K562 (cell line): ENCODE measurements around the gene GSS. TPM values are rescaled to one million over a fixed set of nuclear protein-coding genes. Genes with fewer than 3 reads are reported as not detected.

Experiments used
- ATAC-seq: fragments of 200-7000 bp; cut with Tn5 transposase; 3 replicates; pipeline ENCODE4 v1.9.1; 2020; ENCODE audit warnings: moderate library complexity
- BruUV-seq: library from RNA; stranded (reverse); fragments of 400-500 nt; replicated peaks from 2 replicates; lab custom pipeline; 2021; lab: Mats Ljungman, UMichigan
- CTCF ChIA-PET: fragments of 300-600 bp; formaldehyde crosslinking; extraction: SDS; loops from one replicate; lab custom pipeline; 2021; ENCODE audit warnings: low intra/inter-chr PET ratio; lab: Yijun Ruan, JAX
- POLR2A ChIA-PET: fragments of 300-600, 350-650 bp; sonication (Branson Sonifier 250); formaldehyde crosslinking; extraction: SDS; loops from one replicate; lab custom pipeline; 2021; ENCODE audit warnings: antibody characterized with exemption, inconsistent platforms; lab: Yijun Ruan, JAX
- DNase-seq, 4 experiments: peaks; one replicate each; pipeline versions ENCODE4 v3.0.0 to v3.0.0-alpha.2; 2011 to 2018; ENCODE audit warnings: low spot score in 3 of 4, mixed read lengths in 3 of 4; ENCODE audit errors: extremely low read depth in 1 of 4
- FAIRE-seq: peaks from 2 replicates; lab custom pipeline; 2011; peaks lifted over from hg19 to GRCh38; lab: Jason Lieb, UNC
- H2AFZ ChIP-seq: 2 replicates; pipeline ENCODE4 v1.6.0; 2011; ENCODE audit warnings: low read depth, low read length, control low read depth, inconsistent platforms
- H3K27ac ChIP-seq: fragments of 200-600 bp; 3 replicates; pipeline ENCODE4 v1.8.0; 2011; ENCODE audit warnings: low read depth, mild to moderate bottlenecking, control low read depth, inconsistent platforms, low read length, moderate library complexity, mixed read lengths; ENCODE audit errors: extremely low read depth
- H3K27me3 ChIP-seq, 2 experiments: fragments of 300-600 bp in 1 of 2; 2 replicates in 1 of 2; 3 replicates in 1 of 2; pipeline versions ENCODE4 v1.6.0 to v1.8.0; 2011; ENCODE audit warnings: inconsistent platforms in 2 of 2, low read length in 2 of 2, mild to moderate bottlenecking in 1 of 2, mixed read lengths in 1 of 2, moderate library complexity in 1 of 2; ENCODE audit not compliant: control insufficient read depth in 2 of 2, insufficient read depth in 2 of 2
- H3K36me3 ChIP-seq: fragments of 300-600 bp; 3 replicates; pipeline ENCODE4 v1.8.0; 2011; ENCODE audit warnings: mild to moderate bottlenecking, low read length, inconsistent platforms; ENCODE audit not compliant: control insufficient read depth, insufficient read depth
- H3K4me1 ChIP-seq, 2 experiments: fragments of 200-600 bp in 1 of 2; replicated peaks in 1 of 2; 2 replicates in 1 of 2; 3 replicates in 1 of 2; pipeline versions ENCODE4 v1.5.1 to v1.8.0; 2011; ENCODE audit warnings: inconsistent platforms in 2 of 2, low read length in 2 of 2, mild to moderate bottlenecking in 1 of 2, mixed read lengths in 1 of 2, moderate library complexity in 1 of 2; ENCODE audit not compliant: control insufficient read depth in 2 of 2, insufficient read depth in 2 of 2
- H3K4me2 ChIP-seq: 2 replicates; pipeline ENCODE4 v1.6.1; 2011; ENCODE audit warnings: low read length, control low read depth, inconsistent platforms, mixed read lengths; ENCODE audit not compliant: insufficient read depth
- H3K4me3 ChIP-seq: fragments of 200-600 bp; sonication (generic), shearing (Covaris generic); 2 replicates; pipeline ENCODE4 v1.5.1; 2016; ENCODE audit warnings: control low read depth, inconsistent platforms
- H3K79me2 ChIP-seq: fragments of 200-600 bp; 3 replicates; pipeline ENCODE4 v1.8.0; 2011; ENCODE audit warnings: low read length, inconsistent platforms; ENCODE audit not compliant: control insufficient read depth, insufficient read depth
- H3K9ac ChIP-seq, 2 experiments: 2 replicates each; pipeline versions ENCODE4 v1.6.0 to v1.6.1; 2011; ENCODE audit warnings: low read depth in 2 of 2, low read length in 2 of 2, control low read depth in 1 of 2, inconsistent platforms in 1 of 2, mild to moderate bottlenecking in 1 of 2, mixed read lengths in 1 of 2; ENCODE audit not compliant: insufficient read depth in 1 of 2
- H3K9me1 ChIP-seq: one replicate; pipeline ENCODE4 v1.6.0; 2011; ENCODE audit warnings: inconsistent platforms, mild to moderate bottlenecking, low read length, moderate library complexity; ENCODE audit not compliant: control insufficient read depth, insufficient read depth
- H3K9me3 ChIP-seq: replicated peaks from 2 replicates; pipeline ENCODE4 v1.5.1; 2011; ENCODE audit warnings: low read depth, low read length, inconsistent platforms; ENCODE audit not compliant: control insufficient read depth, insufficient read depth
- H4K20me1 ChIP-seq: replicated peaks from 2 replicates; pipeline ENCODE4 v1.6.1; 2011; ENCODE audit warnings: low read length, inconsistent platforms, mixed read lengths; ENCODE audit not compliant: control insufficient read depth, insufficient read depth
- E2F6 ChIP-seq, 2 experiments: IDR thresholded peaks; 2 replicates each; pipeline ENCODE4 v1.6.1; 2011; ENCODE audit warnings: borderline replicate concordance in 1 of 2, control low read depth in 1 of 2, low read depth in 1 of 2, low read length in 1 of 2, mild to moderate bottlenecking in 1 of 2, mixed read lengths in 1 of 2, moderate library complexity in 1 of 2; ENCODE audit not compliant: insufficient read depth in 1 of 2, insufficient read length in 1 of 2, poor library complexity in 1 of 2, severe bottlenecking in 1 of 2; ENCODE audit errors: extremely low read depth in 1 of 2
- FOXM1 ChIP-seq, 2 experiments: fragments of 450-650 bp in 1 of 2; sonication (generic) in 1 of 2; formaldehyde crosslinking in 1 of 2; IDR thresholded peaks; 2 replicates each; pipeline versions ENCODE4 v1.6.1 to v1.9.0; 2017 to 2022; ENCODE audit warnings: low read depth in 2 of 2, mild to moderate bottlenecking in 2 of 2, missing genetic modification reagents in 1 of 2, moderate library complexity in 1 of 2
- ID3 ChIP-seq, 2 experiments: fragments of 250-450 bp in 1 of 2; fragments of 450-650 bp in 1 of 2; sonication (Bioruptor Pico) in 1 of 2; IDR thresholded peaks; 2 replicates each; pipeline versions ENCODE4 v1.6.1 to v1.8.0; 2016 to 2021; ENCODE audit warnings: mild to moderate bottlenecking in 2 of 2, moderate library complexity in 2 of 2, missing compliant biosample characterization in 1 of 2, missing genetic modification characterization in 1 of 2
- SMARCA5 ChIP-seq: fragments of 450-650 bp; IDR thresholded peaks from 2 replicates; pipeline ENCODE4 v1.6.1; 2016
- ZBTB34 ChIP-seq: fragments of 250-450 bp; sonication (Bioruptor Pico); IDR thresholded peaks from 2 replicates; pipeline ENCODE4 v1.8.0; 2021; ENCODE audit warnings: mild to moderate bottlenecking, moderate library complexity
- ZNF395 ChIP-seq: fragments of 200-800 bp; sonication (Bioruptor generic); IDR thresholded peaks from 2 replicates; pipeline ENCODE4 v1.6.1; 2017; ENCODE audit warnings: missing genetic modification characterization, missing compliant biosample characterization
- WGBS: fragments of 100-300 bp; shearing (Covaris generic); methylation state at CpG from one replicate; pipeline ENCODE4 v1.1.6; 2016; ENCODE audit warnings: low coverage, mixed read lengths; ENCODE audit not compliant: insufficient coverage; ENCODE audit errors: missing lambda C conversion rate; 5-methylcytosine and 5-hydroxymethylcytosine counted together
- in situ Hi-C: fragments of 300-500 bp; cut with MboI; formaldehyde crosslinking; loops from 4 replicates; pipeline ENCODE4 v1.15.0; 2018; ENCODE audit warnings: inconsistent platforms, mixed read lengths
- intact Hi-C: fragments of 100-400 bp; cut with micrococcal nuclease; formaldehyde crosslinking; loops from 2 replicates; pipeline ENCODE4 v1.14.2; 2022
- polyA plus RNA-seq, 8 experiments: library from polyadenylated mRNA; depleted of rRNA in 4 of 8; stranded (reverse) in 5 of 8; unstranded in 3 of 8; fragments of >200 nt; fragmentation: Nextera tagmentation in 2 of 8; fragmentation: Illumina TruSeq in 1 of 8; extraction: Ambion mirVana in 2 of 8; extraction: Trizol in 1 of 8; gene quantifications; 2 replicates each; pipeline versions ENCODE4 v1.2.1 to v1.2.3, GENCODE V29; 2011 to 2014; ENCODE audit warnings: inconsistent platforms in 1 of 8, missing spikeins in 1 of 8
- total RNA-seq, 7 experiments: library from RNA; depleted of rRNA in 6 of 7; stranded (reverse); fragments of >200 nt in 6 of 7; fragmentation: Illumina TruSeq in 2 of 7; extraction: Trizol in 2 of 7; gene quantifications; 2 replicates each; pipeline versions ENCODE4 v1.2.1 to v1.2.3, GENCODE V29; 2011 to 2021; ENCODE audit warnings: low replicate concordance in 1 of 7

The GSS gene
- total and polyA plus RNA-seq, 9 of the 15 experiments (the other 6 are each of a cell fraction or from before 2014, with no cell fraction given), result 18.4 to 165 (median 89.4) TPM

- Histone ChIP-seq H3K9ac (no peak overlapping the region), H2AFZ (no peak overlapping the region), H4K20me1 (no peaks in the 10 kb centered on the region), H3K4me1 (no peaks in the 10 kb centered on the region; a peak in 1 of 5 replicates), H3K4me2 (no peak overlapping the region), H3K27me3 (no peaks in the 10 kb centered on the region), H3K9me1 (peaks cover 4% of the 10 kb centered on the region), H3K79me2 (no peaks in the 10 kb centered on the region), H3K4me3 (no peak overlapping the region), H3K27ac (no peak overlapping the region), H3K9me3 (peaks cover 2% of the 10 kb centered on the region; the same call in 1 of the 2 replicates), H3K36me3 (peaks cover 95% of the 10 kb centered on the region)
- no peak for ATAC-seq
- no TSS peak for BruUV-seq
- no peak for FAIRE-seq
- POLR2A ChIA-PET, result interaction anchor here (0.5 to 3.0 kb wide), 6 partner anchors 9 to 172 kb away, joined by 3 to 19 read pairs (median 4); partner anchors contain the start of genes GSS and MYH7B
- CTCF ChIA-PET, result no interaction called here
- no peak for DNase-seq
- intact Hi-C loops (no loop called here), in situ Hi-C loops (no loop called here)
- TF ChIP-seq SMARCA5 (no peak), FOXM1 (IDR thresholded peaks at IDR 0.05; ENCODE audit: low read depth) (no peak), FOXM1 (CRISPR knock-in tag; IDR thresholded peaks at IDR 0.05; ENCODE audit: low read depth) (no peak), ID3 (CRISPR knock-in tag; IDR thresholded peaks at IDR 0.05) (no peak), ID3 (tag; IDR thresholded peaks at IDR 0.05) (no peak), ZBTB34 (CRISPR knock-in tag) (no peak), ZNF395 (no peak), E2F6 (IDR thresholded peaks at IDR 0.05; ENCODE audit: borderline replicate concordance in 1 of 2, extremely low read depth in 1 of 2, insufficient read depth in 1 of 2, insufficient read length in 1 of 2, low read depth in 1 of 2, low read length in 1 of 2, poor library complexity in 1 of 2, severe bottlenecking in 1 of 2) (no peak)
- TF ChIP-seq, all 486 proteins: peak for 0
- 100% methylated on average over 1 of the region's 1 CpG for WGBS
Observed at GRCh38 chr20:34927736-34928135, 27.9 kb downstream of the GSS start.
